Effector memory CD8-positive, alpha-beta T cell (primary cell): ENCODE measurements around the gene FAM53A.
A peak's percentile ranks its signal among the peaks of the same experiment; 100 is the strongest.
"Not testable (repeated sequence)": the region's sequence is repeated elsewhere in the genome, so short reads cannot be mapped to it uniquely, and the experiment has no call there.

Source experiments
- ATAC-seq: fragments of 150-1000 bp; cut with Tn5 transposase; replicated peaks from 2 replicates; pipeline ENCODE4 v1.10.0; 2021; ENCODE audit warnings: mild to moderate bottlenecking, moderate library complexity
- DNase-seq, 3 experiments: peaks; one replicate each; pipeline ENCODE4 v3.0.0; 2021
- H3K27ac Mint-ChIP-seq, 2 donors: one replicate each; pipeline ENCODE4 v1.8.0; 2022; ENCODE audit warnings: mild to moderate bottlenecking in 2 of 2, mixed read lengths in 2 of 2, moderate library complexity in 2 of 2
- H3K27me3 Mint-ChIP-seq, 2 donors: one replicate each; pipeline ENCODE4 v1.8.0; 2022; ENCODE audit warnings: mixed read lengths in 2 of 2
- H3K36me3 Mint-ChIP-seq: one replicate; pipeline ENCODE4 v1.8.0; 2022; ENCODE audit warnings: mild to moderate bottlenecking, moderate library complexity, mixed read lengths; ENCODE audit not compliant: insufficient read depth
- H3K4me1 Mint-ChIP-seq, 2 donors: one replicate each; pipeline ENCODE4 v1.8.0; 2022; ENCODE audit warnings: low read depth in 2 of 2, mixed read lengths in 2 of 2
- H3K4me3 Mint-ChIP-seq, 2 donors: one replicate each; pipeline ENCODE4 v1.8.0; 2022; ENCODE audit warnings: mild to moderate bottlenecking in 2 of 2, mixed read lengths in 2 of 2, moderate library complexity in 2 of 2
- H3K9me3 Mint-ChIP-seq, 2 donors: one replicate each; pipeline ENCODE4 v1.8.0; 2022; ENCODE audit warnings: mixed read lengths in 2 of 2

FAM53A gene

GRCh38 chr4:1641671-1642070 lies 42.4 kb downstream of the FAM53A start:
- Mint-ChIP-seq H3K4me1 (peaks cover 0 to 4% of the 10 kb centered on the region in 2 donors), H3K27me3 (no peaks in the 10 kb centered on the region), H3K27ac (peak overlapping the region in 1 of 2 donors; percentile 59), H3K36me3 (peaks cover 6% of the 10 kb centered on the region), H3K9me3 (no peaks in the 10 kb centered on the region), H3K4me3 (no peak overlapping the region)
- no peak for ATAC-seq
- no peak for DNase-seq

DNA sequence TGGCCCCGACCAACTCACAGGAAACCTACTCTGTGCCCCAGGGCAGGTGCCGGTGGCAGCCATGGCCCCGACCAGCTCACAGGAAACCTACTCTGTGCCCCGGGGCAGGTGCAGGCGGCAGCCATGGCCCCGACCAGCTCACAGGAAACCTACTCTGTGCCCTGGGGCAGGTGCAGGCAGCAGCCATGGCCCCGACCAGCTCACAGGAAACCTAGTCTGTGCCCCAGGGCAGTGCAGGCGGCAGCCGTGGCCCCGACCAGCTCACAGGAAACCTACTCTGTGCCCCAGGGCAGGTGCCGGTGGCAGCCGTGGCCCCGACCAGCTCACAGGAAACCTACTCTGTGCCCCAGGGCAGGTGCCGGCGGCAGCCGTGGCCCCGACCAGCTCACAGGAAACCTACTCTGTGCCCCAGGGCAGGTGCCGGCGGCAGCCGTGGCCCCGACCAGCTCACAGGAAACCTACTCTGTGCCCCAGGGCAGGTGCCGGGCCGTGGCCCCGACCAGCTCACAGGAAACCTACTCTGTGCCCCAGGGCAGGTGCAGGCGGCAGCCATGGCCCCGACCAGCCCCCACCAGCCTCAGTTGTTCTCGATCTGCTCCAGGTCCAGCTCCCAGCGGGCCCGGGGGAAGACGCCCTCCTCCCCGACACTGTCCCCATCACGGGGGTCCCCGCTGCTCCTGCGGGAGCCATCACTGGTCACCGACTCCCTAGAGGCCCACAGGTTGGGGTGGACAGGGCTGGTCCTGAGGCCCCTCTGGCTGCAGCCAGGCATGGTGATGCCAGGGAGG lies 43.2 kb downstream of the FAM53A start:
- not testable (repeated sequence) for ATAC-seq, H3K27me3 Mint-ChIP-seq, H3K4me1 Mint-ChIP-seq, H3K9me3 Mint-ChIP-seq, DNase-seq
- Mint-ChIP-seq H3K27ac (peak overlapping the region in 1 of 2 donors; percentile 59), H3K36me3 (peaks cover 11% of the 10 kb centered on the region), H3K4me3 (peak overlapping the region in 1 of 2 donors; percentile 40)

DNA sequence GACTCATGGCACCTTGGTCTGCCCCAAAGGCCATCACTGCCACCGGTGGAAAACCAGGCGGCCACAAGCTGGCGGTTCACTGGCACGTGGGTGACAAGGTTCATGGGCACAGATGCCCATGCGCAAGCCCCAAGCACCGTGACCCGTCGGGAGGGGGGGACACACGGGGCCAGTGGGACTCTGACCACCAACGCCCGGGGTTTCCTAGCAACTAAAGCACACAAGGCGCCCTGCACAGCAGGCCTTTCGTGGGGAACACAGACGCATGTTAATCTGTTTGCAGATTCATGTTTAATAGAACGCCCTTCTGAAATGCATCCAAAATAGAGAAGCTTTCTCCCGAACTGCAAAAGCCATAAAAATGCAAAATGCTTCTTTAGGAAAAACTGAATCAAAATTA lies 43.9 kb downstream of the FAM53A start:
- Mint-ChIP-seq H3K27ac (no peak overlapping the region), H3K27me3 (peaks cover 0 to 7% of the 10 kb centered on the region in 2 donors), H3K4me1 (peaks cover 0 to 4% of the 10 kb centered on the region in 2 donors), H3K9me3 (no peaks in the 10 kb centered on the region), H3K36me3 (peaks cover 13% of the 10 kb centered on the region), H3K4me3 (no peak overlapping the region)
- DNase-seq = no peak
- no peak for ATAC-seq

GRCh38 chr4:1639299-1639868 lies 44.7 kb downstream of the FAM53A start:
- Mint-ChIP-seq H3K9me3 (no peaks in the 10 kb centered on the region), H3K4me3 (no peak overlapping the region), H3K4me1 (peaks cover 0 to 4% of the 10 kb centered on the region in 2 donors), H3K36me3 (peaks cover 13% of the 10 kb centered on the region), H3K27ac (no peak overlapping the region), H3K27me3 (peaks cover 0 to 7% of the 10 kb centered on the region in 2 donors)
- ATAC-seq = no peak
- no peak for DNase-seq

DNA sequence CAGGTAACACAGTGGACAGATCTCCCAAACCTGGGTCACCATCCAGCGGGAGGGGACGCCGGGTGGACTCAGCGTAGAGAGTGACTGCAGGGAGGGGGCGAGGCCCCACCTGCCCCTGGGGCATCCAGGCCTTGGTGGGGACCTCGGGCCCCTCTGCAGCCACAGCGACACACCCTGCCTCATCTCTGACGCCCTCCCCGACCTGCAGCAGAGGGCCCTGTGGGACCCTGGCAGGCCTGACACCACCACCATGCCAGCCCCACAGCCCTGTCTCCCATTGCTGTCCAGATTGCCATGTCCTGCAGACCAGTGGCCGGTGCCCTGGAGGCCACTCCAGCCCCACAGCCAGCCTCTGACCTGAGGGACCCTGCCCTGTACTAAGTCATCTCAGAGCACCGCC lies 45.2 kb downstream of the FAM53A start:
- peaks cover 0 to 4% of the 10 kb centered on the region in 2 donors for H3K4me1 Mint-ChIP-seq
- no peak overlapping the region for H3K4me3 Mint-ChIP-seq
- H3K27me3 Mint-ChIP-seq = peaks cover 0 to 7% of the 10 kb centered on the region in 2 donors
- peaks cover 13% of the 10 kb centered on the region for H3K36me3 Mint-ChIP-seq
- DNase-seq (no peak), ATAC-seq (no peak)
- H3K9me3 Mint-ChIP-seq = no peaks in the 10 kb centered on the region
- H3K27ac Mint-ChIP-seq = no peak overlapping the region

GRCh38 chr4:1638272-1638598 lies 45.9 kb downstream of the FAM53A start:
- H3K36me3 Mint-ChIP-seq = peaks cover 12% of the 10 kb centered on the region
- H3K4me3 Mint-ChIP-seq = no peak overlapping the region
- H3K27me3 Mint-ChIP-seq = peaks cover 0 to 14% of the 10 kb centered on the region in 2 donors
- peaks cover 0 to 4% of the 10 kb centered on the region in 2 donors for H3K4me1 Mint-ChIP-seq
- H3K27ac Mint-ChIP-seq = no peak overlapping the region
- H3K9me3 Mint-ChIP-seq = no peaks in the 10 kb centered on the region
- ATAC-seq (no peak), DNase-seq (no peak)

- no peak for DNase-seq
- no peak for ATAC-seq
- Mint-ChIP-seq H3K9me3 (no peaks in the 10 kb centered on the region), H3K27me3 (peaks cover 0 to 19% of the 10 kb centered on the region in 2 donors), H3K36me3 (peaks cover 9% of the 10 kb centered on the region), H3K4me1 (peaks cover 0 to 4% of the 10 kb centered on the region in 2 donors), H3K27ac (no peak overlapping the region), H3K4me3 (no peak overlapping the region)
Measured at GRCh38 chr4:1637580-1638271, 46.4 kb downstream of the FAM53A start.

- Mint-ChIP-seq H3K36me3 (peaks cover 9% of the 10 kb centered on the region), H3K27me3 (peaks cover 0 to 26% of the 10 kb centered on the region in 2 donors), H3K4me1 (peaks cover 0 to 4% of the 10 kb centered on the region in 2 donors), H3K9me3 (no peaks in the 10 kb centered on the region), H3K27ac (peak overlapping the region in 1 of 2 donors; percentile 49), H3K4me3 (no peak overlapping the region)
- ATAC-seq (no peak), DNase-seq (no peak)
Measured at GRCh38 chr4:1636490-1637211, 47.5 kb downstream of the FAM53A start.

DNA sequence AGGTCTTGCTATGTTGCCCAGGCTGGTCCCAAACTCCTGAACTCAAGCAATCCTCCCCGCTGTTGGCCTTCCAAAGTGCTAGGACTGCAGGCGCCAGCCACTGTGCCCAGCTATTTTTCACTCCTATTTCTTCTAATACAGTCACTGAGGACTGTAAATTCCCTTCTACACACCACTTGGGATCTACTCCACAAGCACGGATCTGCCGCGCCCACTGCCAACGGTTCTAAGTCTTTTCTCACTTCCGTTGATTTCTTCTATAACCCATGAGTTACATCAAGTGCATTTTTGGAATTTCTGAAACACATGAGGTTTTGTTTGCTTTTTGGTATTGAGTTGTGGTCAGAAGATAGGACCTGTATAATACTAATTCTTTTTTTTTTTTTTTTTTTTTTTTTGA lies 48.6 kb downstream of the FAM53A start:
- no peak for ATAC-seq
- Mint-ChIP-seq H3K27me3 (peaks cover 0 to 32% of the 10 kb centered on the region in 2 donors), H3K4me3 (no peak overlapping the region), H3K9me3 (no peaks in the 10 kb centered on the region), H3K27ac (no peak overlapping the region), H3K36me3 (peaks cover 9% of the 10 kb centered on the region), H3K4me1 (peaks cover 0 to 1% of the 10 kb centered on the region in 2 donors)
- no peak for DNase-seq

DNA sequence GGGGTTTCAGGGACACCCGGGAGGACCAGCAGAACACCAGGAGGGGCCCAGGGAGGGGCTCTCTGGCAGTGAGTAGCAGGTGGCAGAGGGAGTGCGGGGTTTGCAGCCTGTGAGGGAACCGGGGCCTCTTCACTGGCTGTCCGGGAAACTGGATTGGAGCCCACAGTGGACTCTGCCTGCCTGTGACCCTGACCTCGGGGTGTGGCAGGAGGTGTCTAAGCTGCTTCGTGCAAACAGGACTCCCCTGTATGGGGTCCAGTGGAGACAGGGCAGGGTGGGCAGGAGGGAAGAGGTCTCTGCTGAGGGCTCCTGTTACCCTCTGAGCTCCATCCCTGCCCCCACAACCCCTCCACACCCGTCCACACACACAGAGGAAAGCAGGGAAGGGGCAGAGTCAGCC lies 50.1 kb downstream of the FAM53A start:
- DNase-seq = no peak
- H3K27me3 Mint-ChIP-seq = peaks cover 0 to 32% of the 10 kb centered on the region in 2 donors
- no peak overlapping the region for H3K27ac Mint-ChIP-seq
- no peak overlapping the region for H3K4me3 Mint-ChIP-seq
- ATAC-seq = no peak
- no peaks in the 10 kb centered on the region for H3K9me3 Mint-ChIP-seq
- peaks cover 9% of the 10 kb centered on the region for H3K36me3 Mint-ChIP-seq
- no peaks in the 10 kb centered on the region for H3K4me1 Mint-ChIP-seq

DNA sequence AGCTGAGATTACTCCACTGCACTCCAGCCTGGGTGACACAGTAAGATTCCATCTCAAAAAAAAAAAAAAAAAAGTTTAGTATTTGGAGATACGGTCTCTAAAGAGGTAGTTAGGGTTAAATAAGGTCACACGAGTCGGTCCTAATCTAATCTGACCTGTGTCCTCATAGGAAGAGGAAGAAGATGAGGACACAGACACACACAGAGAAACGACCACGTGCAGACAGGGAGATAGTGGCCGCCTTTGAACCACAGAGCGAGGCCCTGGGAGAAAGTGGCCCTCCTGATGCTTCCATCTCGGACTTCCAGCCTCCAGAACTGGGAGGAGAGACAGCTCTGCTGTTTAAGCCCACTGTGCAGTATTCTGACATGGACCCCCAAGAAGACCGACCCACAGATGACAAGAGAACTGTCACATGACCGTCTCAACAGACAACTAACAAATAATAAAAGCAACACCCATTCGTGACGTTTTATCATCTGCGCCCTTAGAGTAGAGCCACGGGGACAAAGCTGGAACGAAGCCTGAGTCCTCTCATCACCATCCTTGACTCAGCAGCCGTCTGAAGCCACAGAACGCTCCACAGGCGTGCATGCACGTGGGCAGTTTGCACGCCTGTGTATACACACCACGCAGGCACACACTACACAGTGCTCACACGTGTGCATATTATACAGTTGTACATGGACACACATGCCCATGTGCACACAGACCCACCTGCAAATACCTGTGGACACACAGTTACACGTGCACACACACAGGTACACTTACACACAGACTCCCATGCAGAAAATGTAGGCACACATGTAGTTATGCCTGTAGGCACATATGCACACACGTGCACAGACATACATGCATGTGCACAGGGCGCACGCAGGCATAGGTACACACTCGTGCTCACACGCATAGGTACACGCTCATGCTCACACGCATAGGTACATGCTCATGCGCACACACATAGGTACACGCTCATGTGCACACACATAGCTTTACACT lies 51.7 kb downstream of the FAM53A start:
- Mint-ChIP-seq H3K9me3 (no peaks in the 10 kb centered on the region), H3K4me1 (no peaks in the 10 kb centered on the region), H3K36me3 (peaks cover 9% of the 10 kb centered on the region), H3K4me3 (no peak overlapping the region), H3K27me3 (peaks cover 0 to 32% of the 10 kb centered on the region in 2 donors), H3K27ac (no peak overlapping the region)
- ATAC-seq (no peak), DNase-seq (no peak)

- Mint-ChIP-seq H3K4me3 (no peak overlapping the region), H3K36me3 (peaks cover 4% of the 10 kb centered on the region), H3K27me3 (peaks cover 0 to 28% of the 10 kb centered on the region in 2 donors), H3K27ac (no peak overlapping the region), H3K9me3 (no peaks in the 10 kb centered on the region), H3K4me1 (no peaks in the 10 kb centered on the region)
- no peak for ATAC-seq
- DNase-seq = no peak
Measured at GRCh38 chr4:1631136-1631535, 53.0 kb downstream of the FAM53A start.
